Skeletal muscle satellite cell (primary cell): ENCODE results near the gene WDR47.
"Not testable (repeated sequence)": the region's sequence is repeated elsewhere in the genome, so short reads cannot be mapped to it uniquely, and the experiment has no call there.

Source experiments
- H3K27me3 ChIP-seq: 2 replicates; pipeline ENCODE4 v1.7.0; 2013; ENCODE audit warnings: low read length; ENCODE audit not compliant: control insufficient read depth, insufficient read depth
- H3K36me3 ChIP-seq: 2 replicates; pipeline ENCODE4 v1.7.0; 2013; ENCODE audit warnings: mild to moderate bottlenecking, control low read depth, low read length; ENCODE audit not compliant: insufficient read depth
- H3K4me1 ChIP-seq: 2 replicates; pipeline ENCODE4 v1.7.0; 2013; ENCODE audit warnings: low read length; ENCODE audit not compliant: control insufficient read depth, insufficient read depth
- H3K4me2 ChIP-seq: 2 replicates; pipeline ENCODE4 v1.7.0; 2013; ENCODE audit warnings: mild to moderate bottlenecking, low read length
- H3K4me3 ChIP-seq: 2 replicates; pipeline ENCODE4 v1.7.0; 2013; ENCODE audit warnings: low read length
- H3K9ac ChIP-seq: 2 replicates; pipeline ENCODE4 v1.7.0; 2013; ENCODE audit warnings: mild to moderate bottlenecking, low read depth, low read length, moderate library complexity
- H3K9me3 ChIP-seq: replicated peaks from 2 replicates; pipeline ENCODE4 v1.7.0; 2013; ENCODE audit warnings: mild to moderate bottlenecking, control low read depth, low read length

Gene WDR47

GRCh38 chr1:108960719-108961118 lies 81.2 kb downstream of the WDR47 start:
- peaks cover 7% of the 10 kb centered on the region for H3K4me1 ChIP-seq
- H3K4me2 ChIP-seq = no peak overlapping the region

GRCh38 chr1:108957888-108958287 lies 84.0 kb downstream of the WDR47 start:
- no peak overlapping the region for H3K4me3 ChIP-seq

More at GRCh38 chr1:108960719-108961118, 81.2 kb downstream of the WDR47 start:
- Histone ChIP-seq H3K4me3 (no peak overlapping the region), H3K27me3 (no peaks in the 10 kb centered on the region), H3K9me3 (no peaks in the 10 kb centered on the region), H3K36me3 (peaks cover 2% of the 10 kb centered on the region), H3K9ac (no peak overlapping the region)

GRCh38 chr1:108955881-108956280 lies 86.0 kb downstream of the WDR47 start:
- no peak overlapping the region for H3K4me2 ChIP-seq
- no peaks in the 10 kb centered on the region for H3K9me3 ChIP-seq
- H3K9ac ChIP-seq = no peak overlapping the region
- H3K4me3 ChIP-seq = no peak overlapping the region
- H3K27me3 ChIP-seq = no peaks in the 10 kb centered on the region
- H3K4me1 ChIP-seq = no peaks in the 10 kb centered on the region
- H3K36me3 ChIP-seq = peaks cover 5% of the 10 kb centered on the region

More at GRCh38 chr1:108957888-108958287, 84.0 kb downstream of the WDR47 start:
- H3K9me3 ChIP-seq = no peaks in the 10 kb centered on the region
- no peak overlapping the region for H3K9ac ChIP-seq
- no peaks in the 10 kb centered on the region for H3K27me3 ChIP-seq
- no peak overlapping the region for H3K4me2 ChIP-seq
- peaks cover 5% of the 10 kb centered on the region for H3K36me3 ChIP-seq
- H3K4me1 ChIP-seq = peaks cover 7% of the 10 kb centered on the region

GRCh38 chr1:108955111-108955510 lies 86.8 kb downstream of the WDR47 start:
- H3K9me3 ChIP-seq = no peaks in the 10 kb centered on the region
- peaks cover 5% of the 10 kb centered on the region for H3K36me3 ChIP-seq
- no peak overlapping the region for H3K4me2 ChIP-seq
- H3K9ac ChIP-seq = no peak overlapping the region
- H3K4me1 ChIP-seq = no peaks in the 10 kb centered on the region
- no peak overlapping the region for H3K4me3 ChIP-seq
- no peaks in the 10 kb centered on the region for H3K27me3 ChIP-seq

- no peak overlapping the region for H3K9ac ChIP-seq
- H3K4me2 ChIP-seq = no peak overlapping the region
- peaks cover 2% of the 10 kb centered on the region for H3K4me1 ChIP-seq
- H3K27me3 ChIP-seq = no peaks in the 10 kb centered on the region
- H3K4me3 ChIP-seq = no peak overlapping the region
- H3K9me3 ChIP-seq = no peaks in the 10 kb centered on the region
- H3K36me3 ChIP-seq = peaks cover 5% of the 10 kb centered on the region
Observed at GRCh38 chr1:108953452-108953851, 88.5 kb downstream of the WDR47 start.

- Histone ChIP-seq H3K36me3 (peaks cover 7% of the 10 kb centered on the region), H3K4me2 (no peak overlapping the region), H3K27me3 (no peaks in the 10 kb centered on the region), H3K9me3 (no peaks in the 10 kb centered on the region), H3K9ac (no peak overlapping the region), H3K4me3 (no peak overlapping the region), H3K4me1 (peaks cover 10% of the 10 kb centered on the region)
Observed at GRCh38 chr1:108951242-108951641, 90.7 kb downstream of the WDR47 start.

GRCh38 chr1:108949044-108949443 lies 92.9 kb downstream of the WDR47 start:
- Histone ChIP-seq H3K36me3 (peaks cover 4% of the 10 kb centered on the region), H3K4me1 (peaks cover 10% of the 10 kb centered on the region), H3K4me3 (no peak overlapping the region), H3K9ac (no peak overlapping the region), H3K9me3 (no peaks in the 10 kb centered on the region), H3K27me3 (no peaks in the 10 kb centered on the region), H3K4me2 (no peak overlapping the region)

GRCh38 chr1:108947871-108948525 lies 93.9 kb downstream of the WDR47 start:
- H3K9me3 ChIP-seq = no peaks in the 10 kb centered on the region
- H3K27me3 ChIP-seq = no peaks in the 10 kb centered on the region
- H3K9ac ChIP-seq = no peak overlapping the region
- peak overlapping the region; percentile 21 for H3K4me3 ChIP-seq
- H3K4me2 ChIP-seq = peak overlapping the region; percentile 58
- H3K4me1 ChIP-seq = peaks cover 10% of the 10 kb centered on the region
- H3K36me3 ChIP-seq = peaks cover 4% of the 10 kb centered on the region

GRCh38 chr1:108936170-108936569 lies 105.7 kb downstream of the WDR47 start:
- no peak overlapping the region for H3K4me2 ChIP-seq
- H3K27me3 ChIP-seq = no peaks in the 10 kb centered on the region
- H3K9ac ChIP-seq = no peak overlapping the region
- H3K4me3 ChIP-seq = no peak overlapping the region
- peaks cover 77% of the 10 kb centered on the region for H3K36me3 ChIP-seq
- H3K4me1 ChIP-seq = no peaks in the 10 kb centered on the region
- no peaks in the 10 kb centered on the region for H3K9me3 ChIP-seq

- Histone ChIP-seq H3K4me3 (no peak overlapping the region), H3K9me3 (no peaks in the 10 kb centered on the region), H3K4me2 (no peak overlapping the region), H3K9ac (no peak overlapping the region), H3K27me3 (no peaks in the 10 kb centered on the region), H3K36me3 (peaks cover 86% of the 10 kb centered on the region), H3K4me1 (no peaks in the 10 kb centered on the region)
Observed at GRCh38 chr1:108933944-108934343, 108.0 kb downstream of the WDR47 start.

- not testable (repeated sequence) for H3K9ac ChIP-seq, H3K4me1 ChIP-seq, H3K4me3 ChIP-seq, H3K27me3 ChIP-seq, H3K9me3 ChIP-seq, H3K4me2 ChIP-seq
- peaks cover 63% of the 10 kb centered on the region for H3K36me3 ChIP-seq
Observed at GRCh38 chr1:108927565-108927964, 114.3 kb downstream of the WDR47 start.

- Histone ChIP-seq H3K4me3 (no peak overlapping the region), H3K4me1 (no peaks in the 10 kb centered on the region), H3K9ac (no peak overlapping the region), H3K27me3 (no peaks in the 10 kb centered on the region), H3K9me3 (no peaks in the 10 kb centered on the region), H3K4me2 (no peak overlapping the region), H3K36me3 (peaks cover 53% of the 10 kb centered on the region)
Observed at GRCh38 chr1:108925920-108926319, 116.0 kb downstream of the WDR47 start.
